NCI-H748 treated with DMSO at 0.1 percent for 48 hours (cell line): ENCODE data around the gene CNNM1.

Experiments
- DNase-seq: peaks from one replicate; lab custom pipeline; 2025; lab: John Stamatoyannopoulos, UW

Gene CNNM1

DNA sequence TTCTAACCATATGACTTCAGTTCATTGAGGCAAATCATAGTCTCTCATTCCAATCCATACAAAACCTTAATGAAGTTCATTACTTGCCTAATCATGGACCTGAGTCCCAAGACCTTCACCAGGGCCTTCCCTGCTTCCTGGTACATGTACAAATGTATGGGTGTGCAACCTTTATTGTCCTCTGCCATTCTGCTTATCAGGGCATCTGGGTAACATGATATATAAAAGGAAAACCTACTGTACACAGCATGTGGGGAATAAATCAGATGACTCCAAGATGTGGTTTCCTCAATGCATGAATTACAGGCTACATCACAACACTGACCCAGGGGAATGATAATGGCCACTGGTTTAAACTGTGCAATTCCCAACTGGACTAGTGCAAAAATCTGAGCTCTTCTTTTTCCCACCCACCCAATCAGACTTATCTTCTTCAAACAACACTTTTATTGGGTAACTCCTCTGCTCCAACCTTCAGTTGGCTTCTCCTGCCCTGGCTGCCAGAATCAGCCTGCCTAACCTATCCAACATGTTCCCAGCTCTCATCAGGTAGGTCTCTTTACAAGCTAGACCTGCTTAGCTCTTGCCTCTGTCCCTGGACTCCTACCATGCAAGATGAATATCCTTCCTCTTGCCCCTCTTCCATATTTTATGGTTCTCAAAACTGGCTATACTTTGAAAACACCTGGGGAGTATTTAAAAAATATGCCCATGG lies 89.9 kb downstream of the CNNM1 start:
- DNase-seq, result no peak

DNA sequence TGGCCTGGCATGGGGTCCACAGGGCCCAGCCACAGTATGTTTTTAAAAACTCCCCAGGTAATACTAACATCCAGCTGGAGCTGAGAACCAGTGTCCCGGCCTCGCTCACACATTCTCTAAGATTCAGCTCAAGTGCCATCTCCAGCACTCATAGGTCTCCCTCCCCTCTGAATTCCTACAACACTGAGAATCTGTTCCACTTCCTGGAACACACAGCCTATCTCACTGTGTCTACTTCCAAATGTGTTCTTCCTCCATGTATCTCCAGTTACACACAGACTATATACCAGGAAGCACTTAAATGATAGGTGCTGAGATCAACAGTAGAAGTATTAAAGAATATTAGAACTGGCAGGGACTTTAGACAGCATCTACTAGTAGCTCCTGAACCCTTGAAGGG lies 90.5 kb downstream of the CNNM1 start:
- DNase-seq, result no peak

DNA sequence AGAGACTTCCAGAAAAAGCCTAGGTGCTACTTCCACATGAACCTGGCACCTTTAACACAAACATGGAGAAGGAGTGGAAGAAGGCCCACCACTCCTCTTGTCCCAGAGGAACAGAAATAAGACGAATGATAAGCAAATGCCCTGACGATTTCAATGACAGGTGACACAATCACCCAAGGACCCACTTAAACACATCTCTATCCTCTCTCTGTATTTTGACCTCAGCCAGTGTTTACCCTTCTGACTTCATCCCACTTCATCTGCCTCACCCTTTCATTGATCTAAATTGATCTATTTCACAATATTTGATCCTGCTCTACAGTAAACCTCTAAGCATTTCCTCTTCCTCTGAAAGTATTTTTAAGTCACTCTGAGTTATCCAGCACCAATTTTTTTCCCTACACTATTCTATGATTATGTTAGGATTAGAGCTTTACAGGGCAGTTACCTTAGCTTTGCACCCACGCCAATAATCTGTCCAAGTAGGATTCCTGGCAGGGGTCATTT lies 92.1 kb downstream of the CNNM1 start:
- DNase-seq, result no peak

DNA sequence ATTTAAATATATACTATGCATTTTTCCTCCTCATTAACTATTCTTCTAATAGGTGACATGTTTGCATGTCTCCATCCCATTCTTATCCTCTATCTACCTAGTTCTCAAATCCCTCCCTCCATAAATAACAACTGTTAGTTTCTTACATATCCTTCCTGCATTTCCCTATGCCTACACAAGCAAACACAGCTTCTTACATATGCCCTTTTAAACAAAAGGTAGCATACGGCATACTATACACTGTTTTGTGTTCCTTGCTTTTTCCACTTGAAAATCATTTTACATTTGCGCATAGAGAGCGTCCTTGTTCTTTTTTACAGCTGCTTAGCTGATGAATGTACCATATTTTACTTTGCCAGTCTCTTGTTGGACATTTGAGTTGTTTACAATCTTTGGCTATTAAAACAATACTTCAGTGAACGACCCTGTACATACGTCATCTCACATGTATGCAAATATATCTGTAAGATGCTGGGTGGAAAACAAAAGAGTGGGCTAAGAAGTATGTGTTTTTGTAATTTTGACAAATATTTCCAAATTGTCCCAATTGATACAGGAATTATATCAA lies 93.5 kb downstream of the CNNM1 start:
- DNase-seq, result no peak

DNA sequence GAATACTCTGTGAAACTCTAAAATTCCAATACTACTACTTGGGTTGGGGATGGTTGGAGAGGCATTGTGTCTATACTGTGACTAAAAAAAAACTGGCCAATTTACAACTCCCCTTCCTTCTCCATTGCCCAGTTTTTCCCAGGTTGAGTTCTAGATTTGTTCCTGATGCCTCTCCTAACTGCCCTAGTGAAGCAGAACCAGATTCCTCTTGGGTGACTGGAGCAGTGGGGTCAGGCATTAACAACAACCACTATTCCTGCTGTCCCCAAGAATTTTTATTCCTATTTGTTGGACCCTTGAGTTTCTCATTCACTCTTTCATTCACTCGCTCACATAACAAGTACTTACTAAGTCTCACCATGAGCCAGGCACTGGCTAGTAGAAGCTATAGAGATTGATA lies 95.5 kb downstream of the CNNM1 start:
- DNase-seq, result no peak

DNA sequence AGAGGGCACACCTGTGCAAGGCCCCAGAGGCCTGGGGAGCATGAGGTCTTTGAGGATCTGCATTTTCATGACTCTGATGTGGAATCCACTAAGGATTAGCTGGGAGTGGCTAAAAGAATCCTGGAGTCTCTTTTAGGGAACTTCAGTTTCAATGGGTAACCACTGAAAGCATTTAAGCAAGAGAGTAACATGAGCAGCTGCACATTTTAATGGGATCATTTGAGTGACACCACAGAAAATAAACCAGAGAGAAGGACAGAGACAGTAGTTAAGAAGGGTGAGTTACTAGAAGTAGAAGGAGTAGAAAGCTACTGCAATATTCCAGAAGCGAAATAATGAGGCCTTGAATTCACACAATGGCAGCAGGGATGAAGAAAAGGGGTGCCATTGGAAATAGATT lies 96.0 kb downstream of the CNNM1 start:
- DNase-seq, result no peak

DNA sequence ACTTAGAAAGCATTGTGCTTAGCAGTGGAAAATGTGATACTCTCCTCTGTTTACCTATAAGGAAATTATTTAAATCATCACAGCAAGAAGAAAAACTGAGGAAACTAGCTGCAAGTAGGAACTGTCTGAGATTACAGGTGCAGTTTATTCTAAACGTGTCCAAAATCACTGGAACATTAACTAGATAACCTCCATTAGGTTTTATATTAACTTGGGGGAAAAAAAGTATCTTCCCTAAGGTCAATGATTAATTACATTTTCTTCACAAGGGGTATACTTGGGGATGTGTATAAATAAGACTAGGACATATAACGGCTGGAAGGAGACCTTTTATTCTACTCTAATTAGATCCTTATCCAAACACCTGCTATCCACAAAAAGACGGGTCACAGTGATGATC lies 97.5 kb downstream of the CNNM1 start:
- no peak for DNase-seq

DNA sequence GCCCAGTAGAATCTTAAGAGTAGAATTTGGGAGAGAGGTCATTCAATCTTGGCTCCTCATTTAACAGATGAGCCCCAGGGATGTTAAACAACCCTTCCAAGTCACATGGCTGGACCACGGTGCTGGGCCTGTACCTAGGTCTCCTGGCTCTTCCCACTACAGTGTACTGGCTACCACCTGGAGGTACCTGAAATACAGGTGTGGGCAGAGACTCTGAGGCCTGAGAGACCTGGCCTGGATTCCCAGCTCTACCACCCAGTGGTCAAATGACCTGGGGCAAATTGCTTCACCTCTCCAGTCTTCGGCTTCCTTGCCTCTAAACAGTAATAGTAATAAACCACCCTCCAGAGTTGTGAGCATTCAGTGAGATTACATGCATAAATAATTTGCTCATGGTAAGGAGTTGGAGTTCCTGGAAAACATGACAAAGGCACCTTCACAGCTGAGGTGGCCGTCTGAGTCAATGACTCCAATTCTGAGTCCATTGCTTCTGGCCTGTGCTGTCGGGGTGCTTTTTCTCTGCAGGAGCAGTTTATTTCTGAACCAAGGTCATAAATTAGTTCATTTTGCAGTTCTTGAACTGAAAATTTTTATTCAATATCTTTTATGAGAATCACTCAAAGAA lies 98.5 kb downstream of the CNNM1 start:
- DNase-seq, result no peak

DNA sequence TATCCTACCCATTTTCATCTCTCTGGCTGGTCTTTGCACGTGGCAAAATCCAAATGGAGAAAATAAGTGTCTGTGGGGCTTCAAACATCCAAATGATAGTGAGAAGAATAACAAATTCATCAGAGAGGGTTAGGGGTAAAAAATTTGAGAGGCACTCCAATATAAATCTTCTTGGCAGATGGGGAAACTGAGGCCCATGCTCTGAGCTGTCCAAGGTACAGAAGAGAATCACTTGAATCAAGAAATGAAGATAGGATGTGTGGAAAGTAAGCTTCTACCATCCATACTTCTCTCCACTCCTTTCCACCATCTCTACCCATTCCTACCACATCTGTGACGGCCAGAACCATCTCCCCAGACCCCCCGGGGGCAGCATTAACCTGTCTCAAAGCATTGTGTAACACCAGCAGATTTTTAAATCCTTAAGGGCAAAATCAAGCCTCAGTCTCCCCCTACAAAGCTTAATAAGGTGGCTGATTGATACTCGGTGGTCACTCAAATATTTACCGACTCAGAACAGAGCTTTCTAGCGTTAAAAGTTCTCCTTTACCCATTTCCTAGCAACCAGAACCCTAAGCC lies 100.5 kb downstream of the CNNM1 start:
- DNase-seq, result no peak

DNA sequence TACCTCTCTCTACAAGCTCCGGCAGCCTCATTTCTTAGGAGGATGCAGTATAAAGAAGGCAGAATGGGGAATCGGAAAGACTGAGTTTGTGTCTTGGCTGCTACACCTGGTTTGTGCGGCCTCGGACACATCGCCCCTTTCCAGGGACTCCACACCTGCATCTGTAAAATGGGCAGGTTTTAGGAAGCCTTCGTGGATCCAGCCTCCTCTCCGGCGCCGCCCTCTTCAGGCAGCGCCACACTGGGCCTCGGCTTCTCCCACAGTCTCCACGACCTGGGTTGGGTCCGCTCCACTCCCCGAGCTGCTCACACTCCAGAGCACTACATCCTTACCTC lies 100.9 kb downstream of the CNNM1 start:
- DNase-seq, result no peak

DNA sequence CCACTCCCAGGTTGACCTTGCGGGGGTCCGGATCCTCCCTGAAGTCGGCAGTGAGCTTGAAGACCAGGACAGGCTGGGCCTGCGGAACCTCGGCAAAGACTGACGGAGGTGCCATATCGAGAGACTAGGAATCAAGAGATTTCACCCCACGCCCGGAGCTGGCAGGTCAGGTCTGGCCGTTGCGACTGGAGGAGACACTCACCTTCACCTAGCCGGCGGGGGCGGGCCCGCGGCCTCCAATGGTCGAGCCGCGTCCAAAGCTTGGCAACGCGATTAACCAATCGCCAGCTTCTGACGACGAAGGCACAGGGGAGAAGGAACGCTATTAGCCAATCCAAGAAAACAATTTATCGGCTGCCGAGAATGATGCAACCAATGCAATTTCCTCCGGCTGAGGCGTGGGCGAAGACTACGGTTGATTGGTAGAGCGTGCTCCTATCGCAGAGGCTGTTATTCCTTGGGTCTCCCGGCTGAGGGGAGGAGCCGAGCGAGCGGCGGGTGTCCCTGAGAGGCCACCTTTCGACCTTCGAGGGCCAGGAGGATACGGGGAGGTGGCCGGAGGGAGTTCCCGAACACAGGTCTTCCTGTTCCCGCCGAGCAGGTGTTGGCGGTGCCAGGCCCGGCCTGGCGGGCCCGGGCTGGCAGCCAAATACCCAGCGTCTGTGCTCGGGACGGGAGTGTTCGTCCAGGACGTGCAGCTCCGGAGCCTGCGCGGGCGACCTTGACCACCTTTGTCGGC lies 101.5 kb downstream of the CNNM1 start, which contains the start of gene GOT1:
Gene GOT1 (minus strand): TSS at position 174 of the 739 bp plus-strand sequence. CDS start 59 bp downstream, at position 115.
- DNase-seq, result peak; percentile 96

DNA sequence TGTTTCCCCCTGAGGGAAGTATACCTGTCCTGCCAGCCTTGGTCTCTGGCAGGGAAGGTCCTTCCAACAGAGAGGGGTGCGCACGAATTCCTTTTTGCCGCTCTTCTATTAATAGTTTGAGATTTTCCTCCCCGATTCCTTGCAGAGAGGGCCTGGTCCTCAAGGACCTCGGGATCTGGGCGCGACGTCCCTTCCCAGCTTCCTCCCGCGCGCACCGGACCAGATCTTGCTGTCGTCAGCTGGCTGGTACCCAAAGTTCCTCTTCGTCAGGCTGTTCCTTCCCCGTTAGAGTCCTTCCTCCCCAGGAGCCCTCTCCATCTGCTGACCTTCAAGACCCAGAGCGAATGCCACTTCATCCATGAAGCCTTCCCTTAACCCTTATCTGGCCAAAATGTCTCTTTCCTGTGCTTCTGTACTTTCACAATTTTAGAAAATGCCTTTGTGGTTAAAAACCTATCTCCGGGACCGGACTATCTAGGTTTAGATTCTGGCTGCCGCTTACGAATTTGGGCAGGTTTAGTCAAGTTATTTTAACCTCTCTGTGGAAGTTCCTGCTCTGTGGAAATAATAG lies 102.1 kb downstream of the CNNM1 start:
- DNase-seq, result no peak

DNA sequence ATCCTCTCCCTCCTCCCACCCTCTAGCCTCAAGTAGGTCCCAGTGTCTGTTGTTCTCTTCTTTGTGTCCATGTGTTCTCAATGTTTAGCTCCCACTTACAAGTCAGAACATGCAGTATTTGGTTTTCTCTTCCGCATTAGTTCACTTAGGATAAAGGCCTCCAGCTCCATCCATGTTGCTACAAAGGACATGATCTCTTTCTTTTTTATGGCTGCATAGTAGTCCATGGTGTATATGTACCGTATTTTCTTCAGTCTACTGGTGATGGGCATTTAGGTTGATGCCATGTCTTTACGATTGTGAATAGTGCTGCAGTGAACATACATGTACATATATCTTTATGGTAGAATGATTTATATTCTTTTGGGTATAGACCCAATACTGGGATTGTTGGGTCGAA lies 102.9 kb downstream of the CNNM1 start:
- DNase-seq, result no peak

DNA sequence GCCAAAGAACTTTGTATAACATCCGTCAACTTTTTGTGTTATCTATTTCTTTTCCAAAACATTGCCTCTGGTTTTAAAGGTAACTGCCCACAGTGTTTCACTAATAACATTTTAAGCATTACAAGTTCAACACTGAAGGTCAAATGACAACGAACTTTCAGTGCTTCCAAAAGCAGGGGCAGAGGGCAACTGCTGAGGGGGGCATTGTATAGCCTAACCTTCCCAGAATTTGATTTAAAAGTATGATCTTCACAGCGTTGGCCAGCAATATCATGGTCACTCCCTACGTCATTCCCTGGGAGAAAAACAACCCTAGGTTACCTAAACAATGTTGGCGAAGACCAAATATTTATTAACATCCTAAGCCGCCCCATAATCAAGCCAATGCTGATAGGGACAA lies 103.7 kb downstream of the CNNM1 start:
- no peak for DNase-seq

DNA sequence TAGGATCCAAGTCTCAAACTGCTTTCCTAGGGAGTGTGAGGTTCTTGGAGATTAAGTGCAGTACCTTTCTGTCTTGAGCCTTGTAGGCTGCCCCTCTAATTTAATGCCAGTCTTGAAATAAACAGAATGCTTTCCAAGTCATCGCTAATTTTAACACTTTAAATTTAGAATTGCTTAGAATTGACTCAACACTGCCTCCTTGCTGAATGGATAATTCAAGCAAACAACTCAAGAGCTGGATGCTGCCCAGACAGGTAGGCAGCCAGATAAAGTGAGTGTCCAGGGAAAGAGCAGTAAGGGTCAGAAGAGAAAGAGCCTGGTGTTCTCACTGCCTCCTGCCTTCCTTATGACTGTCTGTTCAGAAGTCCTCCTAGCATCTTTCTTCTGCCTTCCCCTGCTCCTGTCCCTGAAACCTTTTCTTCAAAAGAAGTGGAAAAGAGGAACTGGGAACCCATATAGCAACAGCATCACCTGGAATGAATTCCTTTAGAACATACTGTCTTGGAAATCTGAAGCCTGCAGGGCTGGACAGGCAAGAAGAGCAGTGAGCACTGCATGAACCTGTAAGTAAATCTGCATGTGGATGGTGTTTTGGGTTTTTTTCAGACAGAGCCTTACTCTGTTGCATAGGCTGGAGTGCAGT lies 104.3 kb downstream of the CNNM1 start:
- DNase-seq, result no peak

DNA sequence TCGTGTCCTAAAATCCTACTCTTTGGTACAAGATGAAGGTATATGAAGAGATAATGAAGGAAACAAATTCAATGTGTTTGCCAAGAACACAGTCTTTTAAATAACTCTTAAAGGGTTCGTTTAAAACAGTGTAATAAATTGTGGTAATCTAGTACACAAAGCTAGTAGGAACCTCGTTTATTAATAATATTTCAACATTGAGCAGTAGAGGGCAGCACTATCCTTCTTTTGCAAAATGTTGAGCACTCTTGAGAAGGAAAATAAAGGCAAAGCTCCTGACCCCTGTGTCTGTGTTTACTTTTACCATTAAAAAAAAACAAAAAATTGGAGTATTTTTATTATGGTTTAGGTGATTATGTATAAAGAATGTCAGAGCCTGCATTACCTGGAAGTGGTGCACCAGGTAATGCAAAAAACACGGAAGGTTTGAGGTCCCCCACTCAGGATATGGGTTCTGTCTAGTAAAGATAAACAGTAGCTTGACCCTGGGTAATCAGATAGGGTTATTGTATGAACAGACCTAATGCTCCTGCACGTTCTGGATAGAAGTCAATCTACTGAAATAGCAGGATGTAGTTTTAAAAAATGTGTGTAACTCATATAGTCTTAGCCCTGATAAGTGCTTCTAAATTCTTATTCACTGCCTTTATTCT lies 107.0 kb downstream of the CNNM1 start:
- peak; percentile 53 for DNase-seq

DNA sequence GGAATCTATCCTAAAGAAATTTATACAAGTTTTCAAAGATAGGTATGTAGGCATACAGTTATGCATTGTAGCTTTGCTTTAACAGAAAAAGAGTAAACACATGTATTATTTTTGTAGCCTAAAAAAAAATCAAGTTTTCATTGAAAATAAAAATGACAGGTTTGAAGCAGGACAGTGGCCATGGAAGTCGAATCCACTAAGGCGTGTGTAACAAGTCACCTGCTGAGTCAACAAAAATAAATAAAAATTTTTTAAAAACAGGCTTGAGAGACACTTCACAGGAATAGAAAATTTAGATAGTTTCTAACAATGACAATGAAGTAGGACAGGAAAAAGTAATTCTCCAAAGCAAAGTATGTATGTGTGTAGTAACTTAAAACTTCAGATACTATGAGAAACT lies 109.7 kb downstream of the CNNM1 start:
- DNase-seq, result no peak

DNA sequence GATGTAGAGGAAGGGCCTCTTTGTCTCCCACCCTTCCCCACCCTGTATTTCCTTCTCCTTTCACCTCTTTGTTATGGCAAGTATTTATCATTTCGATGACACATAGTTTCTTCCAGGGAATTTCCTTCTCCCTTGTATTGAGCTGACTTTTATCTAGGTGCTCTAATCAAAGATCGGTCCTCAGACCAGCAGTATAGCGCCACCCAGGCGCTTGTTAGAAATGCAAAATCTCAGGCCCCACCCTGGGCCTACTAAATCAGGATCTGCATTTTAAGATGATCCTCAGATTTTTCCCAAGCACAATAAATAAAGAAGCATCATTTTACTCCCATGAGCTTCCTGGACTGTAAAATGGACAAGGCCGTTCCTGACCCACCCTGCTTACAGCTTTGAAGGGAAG lies 113.2 kb downstream of the CNNM1 start:
- no peak for DNase-seq

DNA sequence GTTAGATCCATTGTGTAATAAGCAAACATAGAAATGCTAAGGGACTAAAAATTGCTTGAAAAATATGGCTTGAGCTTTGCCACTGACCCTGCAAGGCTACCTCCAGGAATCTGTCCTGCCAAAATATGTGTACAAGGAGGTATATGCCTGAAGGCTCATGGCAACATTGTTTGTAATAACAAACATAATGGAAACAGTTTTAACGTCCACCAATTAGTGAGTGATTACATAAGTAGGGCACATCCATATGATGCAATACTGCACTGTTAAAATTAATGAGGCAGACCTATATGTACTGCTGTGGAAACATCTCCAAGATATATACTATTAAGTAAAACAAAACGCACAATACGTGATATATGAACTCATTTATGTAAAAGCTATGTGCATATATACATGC lies 114.3 kb downstream of the CNNM1 start:
- no peak for DNase-seq
